GM19438 (cell line): ENCODE data around the gene PDZRN3.

Experiments
- ATAC-seq: cut with Tn5 transposase; IDR thresholded peaks from one replicate; pipeline ENCODE4 v1.9.1; 2021; ENCODE audit warnings: low read depth; ENCODE audit not compliant: unreplicated experiment

Gene PDZRN3

DNA sequence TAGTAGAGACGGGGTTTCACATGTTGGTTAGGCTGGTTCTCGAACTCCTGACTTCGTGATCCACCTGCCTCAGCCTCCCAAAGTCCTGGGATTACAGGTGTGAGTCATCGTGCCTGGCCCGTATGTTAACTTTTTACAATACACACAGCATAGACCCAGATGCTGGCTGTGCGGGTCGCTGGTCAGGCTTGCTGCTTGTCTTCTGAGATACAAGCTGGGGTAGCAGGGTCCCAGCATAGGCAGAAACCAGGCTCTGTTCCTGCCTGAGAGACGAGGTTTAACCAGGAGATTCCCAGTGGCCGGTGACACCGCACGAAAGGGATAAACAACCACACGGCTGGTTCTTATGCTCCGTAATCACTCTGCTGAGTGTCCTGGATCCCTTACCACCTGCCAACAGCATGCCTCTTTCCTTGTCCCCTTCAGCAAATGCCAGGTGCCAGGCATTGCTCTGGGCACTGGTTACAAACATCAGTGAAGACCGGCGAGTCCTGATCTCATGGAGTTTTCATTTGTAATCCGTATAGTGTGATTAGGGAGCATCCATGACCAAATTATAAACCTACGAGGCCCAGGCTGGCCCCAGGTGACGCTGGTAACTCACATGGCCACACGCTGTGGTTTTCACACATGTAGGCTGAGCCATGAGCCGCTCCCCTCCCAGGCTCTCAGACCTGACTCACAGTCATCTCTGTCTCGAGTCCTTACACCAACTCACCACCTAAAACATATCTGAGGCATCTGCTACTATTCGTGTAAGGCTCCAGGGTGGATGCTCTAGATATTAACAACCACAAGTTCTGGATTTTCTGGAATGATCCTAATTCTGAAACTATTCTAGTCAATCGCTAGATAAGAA lies 125.7 kb downstream of the PDZRN3 start:
- ATAC-seq, result no peak

DNA sequence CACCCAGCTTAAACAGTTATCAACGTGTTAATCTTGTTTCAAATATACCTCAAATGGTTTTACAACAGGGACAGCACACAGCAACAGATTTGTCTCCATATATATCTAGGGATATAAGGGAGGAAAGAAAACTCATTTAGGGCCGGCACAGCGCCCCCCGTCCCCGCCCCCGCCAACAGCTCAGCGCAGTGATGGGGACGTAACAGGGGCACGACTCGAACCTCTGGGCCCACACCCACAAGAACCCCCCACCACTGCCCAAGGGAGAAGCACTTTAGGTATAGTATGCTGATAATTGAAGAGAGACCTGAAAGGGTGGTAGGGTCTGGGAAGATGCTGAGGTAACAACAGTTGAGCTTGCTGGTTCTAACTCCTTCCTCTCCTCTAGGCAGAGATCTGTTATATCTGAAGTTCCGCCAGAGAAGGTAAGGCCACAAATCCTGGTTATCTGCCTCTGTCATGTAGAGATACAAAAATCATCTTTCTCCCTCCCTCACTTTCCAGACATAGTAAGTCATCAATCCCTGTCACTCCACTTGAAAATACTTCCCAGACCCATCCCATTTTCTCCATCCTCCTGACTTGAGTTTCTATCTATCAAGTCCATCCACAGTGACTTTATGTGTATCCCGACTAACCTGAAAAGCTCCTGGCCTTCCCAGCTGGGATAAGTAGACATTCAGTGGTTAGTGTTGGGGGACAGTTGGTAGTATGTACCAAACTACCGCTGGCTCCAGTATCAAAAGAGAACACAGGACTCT lies 126.9 kb downstream of the PDZRN3 start:
- ATAC-seq, result no peak

DNA sequence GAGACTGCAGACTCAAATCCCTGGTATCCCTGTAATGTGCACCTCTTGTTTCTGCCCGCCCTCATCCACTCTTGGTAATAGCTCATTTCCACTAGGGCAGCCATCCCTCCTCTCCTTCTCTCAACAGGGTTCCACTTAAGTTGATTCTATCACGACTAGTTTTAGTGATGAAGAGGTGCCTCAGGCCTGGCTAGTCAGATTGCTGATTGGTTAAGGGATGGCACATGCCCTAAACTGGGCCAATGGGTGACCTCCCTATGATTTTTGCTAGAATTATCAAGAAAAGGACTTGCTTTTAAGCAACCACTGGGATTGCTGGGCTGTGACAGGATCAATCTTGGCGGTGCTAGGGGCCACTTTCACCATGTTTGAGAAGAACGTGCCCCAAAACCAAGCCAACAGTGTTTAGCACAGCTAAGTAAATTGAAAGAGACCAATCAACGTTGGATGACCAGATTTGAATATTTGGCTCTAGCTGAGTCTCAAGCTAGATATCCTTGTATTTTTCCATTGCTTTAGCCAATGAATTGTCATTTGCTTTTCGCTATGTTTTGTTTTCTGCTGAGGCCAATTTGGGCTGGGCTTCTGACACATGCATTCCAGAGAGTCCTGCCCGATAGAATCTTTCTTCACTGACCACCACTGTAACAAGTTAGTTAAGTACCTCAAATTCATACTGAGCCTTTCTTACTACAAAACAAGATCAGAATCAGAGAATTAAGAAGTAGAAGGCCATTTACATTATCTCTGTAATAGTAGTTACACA lies 131.0 kb downstream of the PDZRN3 start:
- no peak for ATAC-seq

DNA sequence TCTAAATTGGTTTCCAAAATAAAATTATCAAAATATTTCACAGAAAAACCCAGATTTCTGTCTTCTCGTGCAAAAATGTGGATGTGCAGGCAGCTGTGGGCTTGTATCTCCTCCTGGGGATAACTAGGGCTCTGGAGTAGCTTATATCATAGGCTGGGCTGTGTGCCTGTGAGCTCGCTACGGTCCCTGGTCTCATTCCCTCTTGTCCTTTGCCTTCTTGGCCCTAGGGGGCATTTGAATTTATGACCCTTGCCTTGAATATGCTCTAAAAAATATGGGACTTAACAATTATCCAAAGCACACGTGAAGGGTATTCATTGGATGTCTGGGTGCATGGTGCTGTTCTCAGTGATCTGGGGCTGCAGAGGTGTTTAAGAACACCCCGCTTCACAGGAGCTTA lies 132.6 kb downstream of the PDZRN3 start:
- ATAC-seq, result no peak

DNA sequence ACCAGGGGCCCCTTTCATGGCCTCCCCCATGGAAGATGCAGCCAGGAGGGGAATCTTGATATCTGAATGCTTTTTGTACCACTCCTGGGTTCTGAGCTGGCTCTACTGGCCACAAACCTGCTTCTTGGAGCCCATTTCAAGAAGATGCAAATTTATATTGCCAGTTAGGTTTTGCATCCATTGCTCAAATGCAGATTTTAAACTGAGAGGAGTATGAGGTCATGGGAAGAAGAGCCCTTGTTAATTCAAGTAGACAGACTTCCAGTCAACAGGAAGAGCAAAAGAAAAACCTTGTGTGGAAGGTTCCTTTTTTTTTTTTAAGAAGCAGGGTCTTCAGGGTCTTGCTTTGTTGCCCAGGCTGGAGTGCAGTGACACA lies 133.5 kb downstream of the PDZRN3 start:
- no peak for ATAC-seq

DNA sequence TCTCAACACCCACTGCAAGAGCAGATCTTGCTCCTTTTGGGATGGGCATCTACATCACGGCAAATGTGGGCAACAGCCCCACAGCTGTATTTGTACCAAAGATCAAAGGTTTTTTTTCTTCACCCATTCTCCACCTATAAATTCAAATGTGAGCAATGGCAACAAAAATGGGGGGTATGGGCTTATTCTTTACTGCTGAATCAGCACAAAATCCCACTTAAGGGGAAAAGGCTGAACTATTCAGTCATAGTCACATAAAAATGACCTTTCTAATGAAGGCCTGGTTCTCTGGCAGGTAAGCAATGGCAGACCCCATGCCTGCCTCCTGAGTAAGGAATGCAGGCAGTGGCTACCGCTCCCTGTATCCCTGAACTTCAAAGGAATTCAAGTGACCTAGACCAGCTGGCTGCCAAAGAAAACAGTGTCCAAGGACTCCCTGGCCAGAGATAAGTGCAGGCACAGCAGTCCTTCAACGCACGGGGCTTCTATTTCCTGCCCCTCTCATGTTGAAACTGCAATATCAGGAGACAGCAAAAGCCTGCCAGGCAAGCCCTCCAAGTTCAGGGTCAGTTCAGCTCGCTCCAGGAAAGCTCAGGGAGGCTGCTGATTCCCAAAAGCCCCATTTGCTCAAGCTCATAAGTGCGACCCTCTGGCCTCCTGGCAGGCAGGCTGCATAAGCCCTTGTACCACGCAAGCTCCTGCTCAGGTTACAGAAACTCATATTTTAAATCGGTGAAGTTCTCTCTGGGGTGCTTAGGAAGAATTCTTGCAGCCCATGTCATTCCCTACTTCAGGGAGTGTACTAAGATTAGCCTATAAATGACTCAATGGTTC lies 134.1 kb downstream of the PDZRN3 start:
- ATAC-seq, result no peak

DNA sequence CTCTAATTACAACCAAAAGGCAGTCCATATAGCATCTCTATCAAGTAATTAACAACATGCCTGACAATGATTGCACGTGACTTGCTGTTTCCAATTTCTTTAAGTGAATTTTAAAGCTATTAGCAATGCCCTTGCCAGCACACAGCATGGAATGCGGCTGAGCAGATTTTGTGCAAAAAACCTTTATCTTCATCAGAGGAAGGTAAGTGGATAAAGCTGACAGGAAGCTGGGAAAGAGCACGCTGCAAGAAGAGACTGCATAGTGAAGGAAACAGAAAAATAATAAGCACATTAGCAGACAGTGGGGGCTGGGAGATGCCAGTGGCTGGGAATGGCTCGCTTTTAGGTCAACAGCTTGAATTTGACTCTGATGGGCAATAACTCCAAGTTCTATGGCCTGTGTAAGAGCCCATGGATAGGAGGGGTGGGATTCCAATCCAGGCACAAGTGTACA lies 138.8 kb downstream of the PDZRN3 start:
- ATAC-seq, result no peak

DNA sequence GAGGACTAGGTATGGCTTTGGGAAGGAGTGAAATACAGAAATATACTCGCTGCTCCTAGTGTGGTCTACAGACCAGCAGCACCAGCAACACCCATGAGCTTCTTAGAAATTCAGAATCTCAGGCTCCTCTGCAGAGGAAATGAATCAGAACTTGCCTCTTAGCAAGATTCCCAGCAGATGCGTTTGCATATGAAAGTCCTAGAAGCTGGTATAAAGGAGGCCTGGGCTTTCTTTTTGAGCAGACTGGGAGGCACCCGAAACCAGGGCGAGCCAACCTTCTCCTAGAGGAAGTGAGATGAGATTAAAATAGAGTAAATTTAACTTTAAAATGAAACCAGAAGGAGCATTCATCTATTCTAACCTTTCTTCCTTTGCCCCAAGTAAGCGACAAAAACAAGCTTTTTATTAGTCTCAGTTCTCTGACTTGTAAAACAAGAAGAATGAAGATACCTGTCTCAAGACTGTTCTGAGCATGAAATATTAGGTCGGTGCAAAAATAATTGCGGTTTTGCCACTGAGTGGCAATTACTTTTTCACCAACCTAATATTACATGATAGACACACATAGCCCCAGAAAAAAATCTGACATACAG lies 140.0 kb downstream of the PDZRN3 start:
- ATAC-seq, result peak; percentile 90

DNA sequence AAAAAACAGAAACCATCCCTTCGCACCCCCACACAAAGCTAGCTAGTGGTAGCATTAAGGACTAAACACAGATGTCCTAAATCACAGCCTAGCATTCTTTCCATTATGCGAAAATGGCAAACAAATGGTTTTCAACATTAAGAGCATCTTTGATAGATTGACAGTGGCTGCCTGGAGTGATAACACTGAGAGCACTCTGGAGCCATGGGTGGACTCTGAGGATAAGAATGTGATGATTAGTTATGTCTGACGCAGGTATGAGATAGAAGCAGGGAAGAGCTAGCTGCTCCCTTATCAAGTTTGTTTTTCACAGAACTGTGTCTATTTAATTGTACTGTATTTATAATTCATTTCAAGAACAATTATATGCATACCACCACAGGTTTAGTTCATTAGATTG lies 142.9 kb downstream of the PDZRN3 start:
- no peak for ATAC-seq

DNA sequence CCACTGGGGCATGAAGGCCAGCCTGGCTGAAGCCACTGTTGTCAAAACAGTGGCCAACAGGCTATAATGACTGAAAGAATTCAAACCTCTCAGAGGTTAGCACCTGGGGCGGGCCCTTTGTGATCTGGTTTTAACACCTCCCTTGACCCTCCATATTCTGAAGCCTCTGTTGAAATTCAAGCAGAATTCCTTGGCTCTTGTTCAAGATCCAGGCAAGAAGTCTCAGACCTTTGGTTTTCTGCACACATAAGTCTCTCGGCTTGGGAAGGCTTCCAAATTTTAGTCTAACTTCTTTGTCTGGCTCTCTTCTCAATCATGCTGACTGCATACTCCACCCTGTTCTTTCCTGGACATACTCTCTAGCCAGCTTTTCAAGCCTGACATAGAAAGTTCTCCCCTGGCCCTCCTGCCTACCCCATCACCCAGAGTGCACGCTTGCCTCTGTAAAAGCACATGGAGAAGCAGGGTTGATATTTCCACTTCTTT lies 144.5 kb downstream of the PDZRN3 start:
- no peak for ATAC-seq

DNA sequence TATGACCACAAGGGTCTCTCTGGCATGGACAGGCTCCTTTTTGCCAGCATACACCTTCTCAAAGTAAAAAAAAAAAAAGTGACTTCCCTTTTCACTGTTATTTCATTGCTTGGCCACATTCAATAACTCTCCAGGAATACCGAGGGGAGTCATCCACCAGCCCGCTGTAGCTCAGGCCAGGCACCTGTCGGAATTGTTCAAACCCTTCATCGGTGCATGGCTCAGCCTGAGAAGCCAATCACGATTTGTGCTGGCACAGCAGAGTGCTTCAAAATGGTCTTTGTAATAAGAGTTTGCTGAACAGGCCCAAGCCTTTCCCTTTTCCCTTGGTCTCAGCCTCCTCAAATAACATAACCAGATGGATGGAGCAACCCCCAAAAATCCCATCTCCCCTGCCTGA lies 145.4 kb downstream of the PDZRN3 start:
- ATAC-seq, result no peak

DNA sequence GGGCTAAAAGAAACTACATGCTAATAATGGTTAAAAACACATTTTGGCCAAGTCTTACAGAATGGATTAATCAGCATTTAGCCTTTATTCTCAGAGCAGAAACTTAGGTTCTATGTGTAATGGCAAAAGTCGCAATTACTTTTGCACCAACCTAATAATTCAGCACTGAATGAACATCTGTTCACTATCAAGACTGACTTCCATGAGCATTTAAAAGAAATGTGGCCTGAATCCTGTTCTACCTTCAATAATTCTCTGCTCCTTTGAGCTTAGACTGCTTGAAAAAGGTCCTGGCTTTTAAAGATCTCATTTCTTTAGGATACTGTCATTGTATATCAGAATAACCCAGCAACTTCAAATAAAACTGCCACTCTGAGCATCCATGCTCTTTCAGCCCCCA lies 145.9 kb downstream of the PDZRN3 start:
- ATAC-seq, result no peak

DNA sequence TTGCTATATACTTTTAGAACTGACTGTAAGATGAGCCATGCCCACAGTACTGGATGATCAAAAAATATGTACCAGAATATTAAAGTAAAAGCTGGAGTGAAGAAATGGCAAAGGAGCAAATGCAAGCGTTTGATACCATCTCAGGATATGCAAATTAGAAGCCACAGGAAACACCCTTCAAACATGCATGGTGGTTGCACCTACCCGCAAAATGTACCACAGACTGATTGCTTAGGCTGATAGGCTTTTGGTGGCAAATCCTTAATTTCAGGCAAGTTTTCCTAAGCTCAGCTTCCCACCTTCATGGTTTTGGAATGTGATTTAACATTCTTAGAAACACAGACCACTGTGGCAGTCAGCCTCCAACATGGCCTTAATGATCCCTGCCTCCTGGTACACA lies 149.0 kb downstream of the PDZRN3 start:
- ATAC-seq, result no peak

DNA sequence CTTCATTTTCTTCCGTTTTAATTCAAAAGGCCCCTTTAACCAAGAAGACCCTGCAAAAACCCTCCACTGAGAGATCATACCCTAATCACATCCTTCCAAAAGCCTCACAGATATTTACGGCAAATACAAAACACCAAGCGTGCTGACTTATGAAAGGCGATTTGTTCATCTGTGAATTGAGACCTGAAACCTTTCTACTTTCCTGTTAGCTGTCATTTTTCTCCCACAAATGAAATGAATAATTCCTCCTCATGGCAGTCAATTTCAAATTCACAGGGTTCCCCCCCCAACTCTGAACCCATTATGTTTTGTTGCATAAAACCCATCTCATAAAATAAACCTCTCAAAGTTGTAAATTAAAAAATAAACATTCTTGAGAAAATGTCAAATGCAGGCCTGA lies 149.6 kb downstream of the PDZRN3 start:
- no peak for ATAC-seq

DNA sequence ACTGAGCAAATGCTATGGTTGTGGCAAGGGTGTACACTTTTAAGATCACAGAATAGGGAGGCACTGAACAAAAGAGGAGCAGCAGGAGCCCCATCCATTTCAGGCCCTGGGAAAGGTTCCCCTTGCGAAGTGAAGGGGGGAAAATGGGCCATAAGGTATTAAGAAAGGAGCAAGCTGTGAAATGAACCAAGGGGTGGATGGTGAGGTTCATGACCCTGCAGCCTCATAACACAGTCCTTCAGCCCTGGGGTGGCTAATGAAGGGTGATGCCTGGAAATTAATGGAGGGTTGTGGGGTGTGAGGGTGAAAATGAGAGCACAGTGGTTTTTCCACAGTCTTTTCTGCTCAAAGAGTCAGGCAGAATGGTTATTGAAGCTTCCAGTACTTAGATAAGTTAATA lies 150.1 kb downstream of the PDZRN3 start:
- no peak for ATAC-seq

DNA sequence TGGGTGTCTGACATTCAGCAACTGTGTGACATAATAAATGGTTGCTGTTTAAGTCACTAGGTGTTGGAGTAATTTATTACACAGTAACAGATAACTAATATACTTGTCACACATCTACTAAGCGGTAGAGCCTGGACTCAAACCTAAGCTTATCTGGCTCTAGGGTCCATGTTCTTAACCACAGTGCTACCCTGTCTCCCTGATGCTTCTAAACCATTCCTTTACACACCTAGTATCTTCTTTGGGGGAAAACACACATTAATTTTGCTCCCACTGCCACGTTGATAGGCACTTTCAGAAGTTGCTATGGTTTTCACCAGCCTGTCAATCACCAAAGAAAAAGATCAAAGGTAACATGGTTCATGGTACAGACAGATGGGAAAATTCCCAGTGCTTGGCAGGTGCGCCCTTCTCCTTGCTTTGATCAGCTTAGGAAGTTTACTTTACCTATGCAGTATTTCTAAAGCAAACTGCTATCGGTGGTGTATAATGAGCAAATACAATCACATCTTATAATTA lies 150.8 kb downstream of the PDZRN3 start:
- ATAC-seq, result no peak

DNA sequence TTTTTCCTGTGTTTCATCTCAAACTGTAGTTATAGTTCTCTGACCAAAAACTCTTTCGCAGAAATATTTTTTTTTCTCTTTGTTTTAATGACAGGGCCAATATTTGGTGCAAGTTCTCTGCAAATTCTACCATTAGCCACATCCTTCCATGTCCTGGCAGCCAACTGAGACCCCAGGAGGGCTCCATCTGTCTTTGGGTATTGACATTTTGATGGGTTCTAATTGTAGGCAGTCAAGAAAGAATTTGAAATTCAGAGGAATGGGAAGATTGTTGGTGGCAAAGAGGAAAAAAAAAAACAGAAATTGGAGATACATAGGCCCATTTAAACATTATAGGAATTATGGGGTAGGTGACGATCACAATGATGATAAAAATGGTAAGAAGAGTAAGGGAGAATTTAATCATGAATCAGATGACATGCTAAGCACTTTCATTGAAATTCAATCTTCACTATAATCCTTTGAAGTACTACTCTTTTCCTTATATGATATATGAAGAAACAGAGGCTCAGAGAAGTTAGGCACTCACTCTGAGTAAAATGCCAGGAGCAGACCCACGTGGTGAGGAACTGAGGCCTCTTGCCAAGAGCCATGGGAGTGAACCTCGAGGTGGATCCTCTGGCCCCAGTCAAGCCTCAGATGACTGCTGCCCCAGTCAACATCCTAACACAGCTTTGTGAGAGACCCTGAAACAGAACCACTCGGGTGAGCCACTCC lies 151.4 kb downstream of the PDZRN3 start:
- no peak for ATAC-seq

DNA sequence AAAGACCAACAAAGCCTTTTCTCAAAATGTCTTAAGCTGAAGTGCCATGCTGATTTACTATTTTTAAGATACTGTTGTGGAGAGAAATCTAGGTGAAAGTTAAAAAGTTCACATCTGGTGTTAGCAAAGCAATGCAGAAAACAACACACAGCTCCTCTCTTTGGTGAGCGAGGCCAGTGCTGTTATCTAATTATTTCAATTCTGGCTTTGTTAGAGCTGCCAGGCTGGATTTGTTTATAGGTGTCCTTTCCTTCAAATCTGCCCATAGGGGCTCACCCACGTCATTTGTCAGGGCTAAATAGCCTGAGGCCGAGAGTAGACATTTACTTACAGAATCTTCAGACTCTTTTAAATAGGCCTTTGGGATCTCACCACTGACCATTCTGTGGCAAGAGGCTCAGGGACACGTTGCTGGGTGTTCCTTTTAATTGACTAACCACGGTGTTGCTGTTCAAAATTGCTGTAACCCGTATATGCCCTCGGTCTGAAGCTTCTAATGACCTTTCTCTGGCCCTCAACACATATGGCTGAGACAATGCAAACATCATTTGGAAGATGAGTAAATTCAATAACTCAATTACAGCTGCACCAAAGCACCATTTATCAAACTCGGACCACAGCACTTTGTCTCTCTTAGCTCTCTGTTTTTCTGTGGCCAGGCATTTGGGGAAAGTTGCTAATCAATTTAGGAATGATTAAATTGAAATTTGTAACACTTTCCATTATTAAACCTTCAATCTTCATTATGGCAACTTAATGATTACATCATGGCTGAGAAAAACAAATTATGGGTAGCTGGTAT lies 152.6 kb downstream of the PDZRN3 start:
- ATAC-seq, result no peak
